Subcutaneous adipose tissue (tissue), 4 donors: ENCODE results near the gene KRT16. TPM values are rescaled to one million over a fixed set of nuclear protein-coding genes. Genes with fewer than 3 reads are reported as not detected.

Experiments used
- total RNA-seq, 4 donors: library from RNA; depleted of rRNA; stranded (reverse); fragments of >200 nt; gene quantifications; one replicate each; pipeline ENCODE4 v1.1.0, GENCODE V29; 2016
- TF ChIP-seq, protein P1 (sequence below): fragments of 450-650 bp; IDR thresholded peaks from one replicate; pipeline ENCODE4 v1.5.1; 2016; ENCODE audit warnings: low read depth, mild to moderate bottlenecking, control low read depth, antibody characterized with exemption, moderate library complexity

KRT16 gene
- total RNA-seq, 4 donors from 2014 or later = 7.5 to 42.0 (median 30.4) TPM; not detected in 1

- TF ChIP-seq, protein P1, sequence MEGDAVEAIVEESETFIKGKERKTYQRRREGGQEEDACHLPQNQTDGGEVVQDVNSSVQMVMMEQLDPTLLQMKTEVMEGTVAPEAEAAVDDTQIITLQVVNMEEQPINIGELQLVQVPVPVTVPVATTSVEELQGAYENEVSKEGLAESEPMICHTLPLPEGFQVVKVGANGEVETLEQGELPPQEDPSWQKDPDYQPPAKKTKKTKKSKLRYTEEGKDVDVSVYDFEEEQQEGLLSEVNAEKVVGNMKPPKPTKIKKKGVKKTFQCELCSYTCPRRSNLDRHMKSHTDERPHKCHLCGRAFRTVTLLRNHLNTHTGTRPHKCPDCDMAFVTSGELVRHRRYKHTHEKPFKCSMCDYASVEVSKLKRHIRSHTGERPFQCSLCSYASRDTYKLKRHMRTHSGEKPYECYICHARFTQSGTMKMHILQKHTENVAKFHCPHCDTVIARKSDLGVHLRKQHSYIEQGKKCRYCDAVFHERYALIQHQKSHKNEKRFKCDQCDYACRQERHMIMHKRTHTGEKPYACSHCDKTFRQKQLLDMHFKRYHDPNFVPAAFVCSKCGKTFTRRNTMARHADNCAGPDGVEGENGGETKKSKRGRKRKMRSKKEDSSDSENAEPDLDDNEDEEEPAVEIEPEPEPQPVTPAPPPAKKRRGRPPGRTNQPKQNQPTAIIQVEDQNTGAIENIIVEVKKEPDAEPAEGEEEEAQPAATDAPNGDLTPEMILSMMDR = no peak
These were observed 43.9 kb upstream of the KRT16 start for GRCh38 chr17:41656249-41657023.

DNA sequence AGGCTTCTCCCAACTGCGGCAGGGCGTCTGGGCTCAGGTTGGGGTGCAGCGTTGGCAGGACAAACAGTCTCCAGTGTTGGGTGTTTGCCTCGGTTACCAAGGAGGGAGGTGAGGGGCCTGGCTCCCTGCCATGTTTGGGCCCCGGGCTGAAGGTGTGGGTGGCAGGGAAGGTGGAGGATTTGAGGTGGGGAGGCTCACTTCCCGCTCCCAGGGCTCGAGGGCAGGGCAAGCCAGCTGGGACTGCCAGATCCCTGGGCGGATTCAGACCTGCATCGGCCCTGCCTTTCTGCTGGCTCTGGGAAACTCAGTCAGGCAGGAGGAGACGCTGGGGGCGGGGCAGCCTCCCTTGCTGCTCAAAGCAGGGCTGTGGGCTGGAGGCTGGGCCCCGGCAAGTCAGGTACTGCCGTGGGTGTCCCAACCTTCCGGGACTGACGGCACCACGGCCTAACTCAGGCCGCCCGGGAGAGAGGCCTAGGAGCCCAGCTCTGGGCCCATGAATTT, 43.1 kb upstream of the KRT16 start:
- TF ChIP-seq, protein P1 = no peak

DNA sequence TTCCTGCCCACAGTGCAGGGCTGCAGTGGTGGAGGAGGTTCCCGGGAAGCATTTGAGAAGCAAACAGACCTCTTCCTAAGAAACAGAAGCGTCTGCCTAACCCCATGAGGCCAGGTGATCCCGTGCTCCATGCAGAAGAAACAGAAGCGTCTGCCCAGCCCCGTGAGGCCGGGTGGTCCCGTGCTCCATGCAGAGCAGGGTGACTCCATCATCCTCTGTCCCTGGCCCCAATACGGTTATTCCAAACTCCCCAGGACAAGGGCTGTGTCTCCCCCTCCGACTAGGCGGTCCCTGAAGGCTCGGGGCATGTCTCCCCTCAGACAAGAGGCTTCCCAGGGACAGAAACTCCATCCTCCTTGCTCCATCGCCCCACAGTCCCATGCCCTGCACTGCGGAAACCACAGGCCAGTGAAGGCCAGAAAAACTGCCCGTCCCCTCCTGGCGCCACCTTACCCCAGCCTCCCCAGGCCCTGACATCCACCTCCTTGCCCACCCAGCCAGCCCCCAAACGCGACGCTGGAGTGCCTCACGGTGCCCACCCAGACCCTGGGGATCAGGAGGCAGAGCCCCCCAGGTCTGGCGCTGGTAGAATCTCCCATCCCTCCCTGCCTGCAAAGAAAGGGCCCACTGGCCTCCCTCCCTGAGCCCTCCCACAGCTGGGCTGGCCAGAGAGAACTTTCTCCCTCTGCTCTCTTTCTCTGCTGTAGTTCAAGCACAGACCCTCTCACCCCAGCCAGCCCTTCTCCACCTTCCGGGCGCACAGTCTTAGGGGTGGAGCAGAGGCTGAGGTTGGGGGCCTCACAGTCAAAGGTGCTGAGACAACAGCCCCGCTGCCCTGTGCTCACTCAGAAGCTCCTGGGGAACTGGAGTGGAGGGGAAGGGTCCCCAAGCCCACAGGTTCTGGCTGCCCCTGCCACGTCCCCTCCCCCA, 42.4 kb upstream of the KRT16 start:
- TF ChIP-seq, protein P1 = no peak

GRCh38 chr17:41653892-41654677, 41.5 kb upstream of the KRT16 start:
- TF ChIP-seq, protein P1 = no peak

DNA sequence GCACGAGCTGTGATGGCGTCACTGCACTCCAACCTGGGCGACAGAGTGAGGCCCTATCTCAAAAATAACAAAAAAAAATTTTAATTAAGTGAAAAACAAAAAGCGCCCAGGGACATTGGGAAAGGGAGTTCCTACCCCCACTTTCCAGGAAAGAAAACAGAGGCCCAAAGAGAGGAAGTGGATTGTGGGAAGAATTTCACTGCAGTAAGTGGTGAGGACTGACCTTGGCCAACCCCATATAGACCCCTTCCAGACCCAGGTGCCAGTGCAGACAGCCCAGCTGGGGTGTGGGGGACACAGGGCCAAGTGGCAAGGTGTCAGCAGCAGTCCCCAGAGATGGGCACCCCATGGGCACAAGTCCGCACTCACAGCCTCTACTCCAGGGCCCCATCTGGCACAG, 40.9 kb upstream of the KRT16 start:
- TF ChIP-seq, protein P1 = no peak

DNA sequence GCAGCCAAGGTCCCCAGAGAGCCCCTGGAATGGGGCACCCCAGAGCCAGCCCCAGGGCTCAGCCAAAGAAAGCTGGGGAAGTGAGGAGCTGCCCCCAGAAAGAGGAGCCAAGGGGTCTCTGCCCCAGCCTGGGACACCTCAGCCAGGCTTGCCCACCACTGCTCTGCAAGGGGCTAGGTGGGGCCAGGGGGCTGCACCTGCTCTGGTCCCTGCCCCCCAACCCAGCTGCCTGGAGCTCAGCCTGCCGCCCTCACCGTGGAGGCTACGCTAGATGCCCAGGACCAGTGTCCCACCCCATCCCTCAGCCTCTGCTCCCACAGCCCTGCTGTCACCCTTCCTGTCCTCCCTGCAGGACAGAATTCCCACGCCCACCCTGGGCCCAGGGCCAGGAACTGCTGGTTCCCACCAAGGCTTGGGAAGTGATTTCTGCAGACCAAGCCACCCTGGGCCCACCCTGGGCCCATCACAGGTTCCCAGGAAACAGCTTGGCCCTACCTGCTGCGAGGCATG, 39.9 kb upstream of the KRT16 start:
- TF ChIP-seq, protein P1 = no peak
